Measurements from ENCODE around the gene CLCF1. TPM values are rescaled to one million over a fixed set of nuclear protein-coding genes. Genes with fewer than 3 reads are reported as not detected.
A peak's percentile ranks its signal among the peaks of the same experiment; 100 is the strongest.

CLCF1 gene
- total and polyA plus RNA-seq, 10 of the 15 experiments (the other 5 are each of a cell fraction or from before 2014, with no cell fraction given): 0.16 to 2.1 (median 0.63) TPM; not detected in 1

GRCh38 chr11:67404515-67405195, 31.3 kb upstream of the CLCF1 start:
- Histone ChIP-seq H3K36me3 (ENCODE audit: control insufficient read depth in 2 of 2, insufficient read depth in 2 of 2, low read length in 1 of 2) (peaks cover 0 to 6% of the 10 kb centered on the region in 2 experiments; a peak in 2 of 4 replicates), H4K20me1 (ENCODE audit: control insufficient read depth, insufficient read depth) (no peaks in the 10 kb centered on the region; the same call in 1 of the 2 replicates), H3K9me3 (replicated peaks; ENCODE audit: control insufficient read depth, insufficient read depth, low read length) (no peaks in the 10 kb centered on the region; the same call in 2 of the 3 replicates), H3K4me2 (ENCODE audit: control insufficient read depth, insufficient read depth) (peak overlapping the region; percentile 69), H2AFZ (ENCODE audit: control insufficient read depth, low read depth, low read length) (no peak overlapping the region), H3K79me2 (ENCODE audit: control insufficient read depth, insufficient read depth, low read length) (peaks cover 49% of the 10 kb centered on the region), H3K4me3 (peak overlapping the region; percentile 82), H3K4me1 (ENCODE audit: control insufficient read depth, insufficient read depth, low read length) (peaks cover 70% of the 10 kb centered on the region), H3K9ac (ENCODE audit: control insufficient read depth, insufficient read depth, low read length) (peak overlapping the region; percentile 91), H3K27ac (ENCODE audit: control insufficient read depth, insufficient read depth) (peak overlapping the region; percentile 99), H3K27me3 (replicated peaks in 1 of 2; ENCODE audit: control insufficient read depth in 2 of 2, insufficient read depth in 2 of 2, low read length in 1 of 2) (no peaks in the 10 kb centered on the region)
- DNase-seq (ENCODE audit: low read depth, low spot score) (no peak), ATAC-seq (no peak), FAIRE-seq (no peak)
- in situ Hi-C loops (cut with MboI) (no loop called here), intact Hi-C loops (cut with micrococcal nuclease; ENCODE audit: unreplicated experiment) (loop anchor here (5.0 kb wide), 1 partner anchor 33 kb away; the partner anchor contains the start of gene PTPRCAP)
- no TSS peak for BruUV-seq (replicated peaks)
- RAD21 ChIA-PET (ENCODE audit: unreplicated experiment): interaction anchor here (1.1 to 6.4 kb wide), 11 partner anchors 24 to 103 kb away, joined by 4 to 112 read pairs (median 4); partner anchors contain the start of genes AIP, CDK2AP2, PITPNM1 and PTPRCAP
- POLR2A ChIA-PET: interaction anchor here (0.6 to 7.3 kb wide), 19 partner anchors 8 to 184 kb away, joined by 3 to 112 read pairs (median 13); partner anchors contain the start of genes AIP, PITPNM1, POLD4 and PTPRCAP
- SMC1A ChIA-PET (ENCODE audit: uncharacterized antibody, unreplicated experiment): interaction anchor here (0.8 to 5.7 kb wide), 9 partner anchors 9 to 84 kb away, joined by 3 to 46 read pairs (median 6); partner anchors contain the start of genes AIP, PTPRCAP, RPS6KB2 and TMEM134
- 3% methylated on average over 13 of the region's 13 CpGs for whole genome bisulfite sequencing (ENCODE audit: insufficient coverage, insufficient replicate concordance, low lambda C conversion rate, missing lambda C conversion rate)
- CTCF ChIA-PET: interaction anchor here (0.6 to 5.0 kb wide), 12 partner anchors 9 to 255 kb away, joined by 3 to 53 read pairs (median 5); partner anchors contain the start of genes AIP, CORO1B, PITPNM1 and PTPRCAP
- TF ChIP-seq BACH1 (IDR thresholded peaks at IDR 0.05; ENCODE audit: borderline replicate concordance): peak; percentile 39; the same call in 1 of the 2 replicates
- TF ChIP-seq CREM (IDR thresholded peaks at IDR 0.05; ENCODE audit: low read depth): no peak
- no peak for TF ChIP-seq POU2F2 (IDR thresholded peaks at IDR 0.05; ENCODE audit: borderline replicate concordance, low read depth, low read length)
- no peak for TF ChIP-seq RELA (IDR thresholded peaks at IDR 0.05; ENCODE audit: borderline replicate concordance, partially characterized antibody)
- TF ChIP-seq ZNF622 (IDR thresholded peaks at IDR 0.05): no peak
- TF ChIP-seq BRCA1 (IDR thresholded peaks at IDR 0.05; ENCODE audit: low read depth, low read length): no peak
- no peak for TF ChIP-seq SMAD5 (IDR thresholded peaks at IDR 0.05; ENCODE audit: low read depth)
- no peak for TF ChIP-seq TAF1 (IDR thresholded peaks at IDR 0.05; ENCODE audit: borderline replicate concordance, low read depth, low read length)
- TF ChIP-seq ZNF24 (IDR thresholded peaks at IDR 0.05): no peak
- no peak for TF ChIP-seq ATF3 (IDR thresholded peaks at IDR 0.05; ENCODE audit: borderline replicate concordance, extremely low read depth, low read depth, low read length)
- no peak for TF ChIP-seq NFXL1 (IDR thresholded peaks at IDR 0.05; ENCODE audit: borderline replicate concordance)
- peak; percentile 92 for TF ChIP-seq NR2F1 (conservative IDR thresholded peaks at IDR 0.05)
- TF ChIP-seq E2F8 (IDR thresholded peaks at IDR 0.05; ENCODE audit: low read depth, partially characterized antibody): no peak
- no peak for TF ChIP-seq CREB1 (IDR thresholded peaks at IDR 0.05; ENCODE audit: low read depth)
- TF ChIP-seq SUZ12 (IDR thresholded peaks at IDR 0.05; ENCODE audit: unreplicated experiment): no peak
- TF ChIP-seq HSF1 (IDR thresholded peaks at IDR 0.05; ENCODE audit: low read depth, low read length): no peak
- no peak for TF ChIP-seq TCF3 (IDR thresholded peaks at IDR 0.05; ENCODE audit: borderline replicate concordance, insufficient read depth, low read depth, low read length)
